NCI-H510A (cell line): Measurements from ENCODE around the gene RNF5.
"Not testable (repeated sequence)": the region's sequence is repeated elsewhere in the genome, so short reads cannot be mapped to it uniquely, and the experiment has no call there.

Source experiments
- DNase-seq: peaks from one replicate; lab custom pipeline; 2025; lab: John Stamatoyannopoulos, UW

The RNF5 gene

GRCh38 chr6:32177788-32178546 is at the start of gene RNF5:
Gene RNF5, plus strand, starts transcription at chr6:32178405. Its CDS starts 107 bp downstream, at chr6:32178512.
- DNase-seq = peak; percentile 99

GRCh38 chr6:32128751-32129296 is 49.4 kb upstream of the RNF5 start:
- DNase-seq = no peak

GRCh38 chr6:32129297-32130088 is 48.7 kb upstream of the RNF5 start:
- DNase-seq = no peak

- DNase-seq = no peak
Measured at GRCh38 chr6:32131439-32131948, 46.7 kb upstream of the RNF5 start.

GRCh38 chr6:32132110-32132509 is 46.1 kb upstream of the RNF5 start:
- DNase-seq = no peak

GRCh38 chr6:32133786-32134185 is 44.4 kb upstream of the RNF5 start:
- DNase-seq = no peak

GRCh38 chr6:32137454-32137853 is 40.8 kb upstream of the RNF5 start:
- no peak for DNase-seq

- no peak for DNase-seq
Measured at GRCh38 chr6:32139590-32139989, 38.6 kb upstream of the RNF5 start.

- no peak for DNase-seq
Measured at GRCh38 chr6:32140420-32141046, 37.7 kb upstream of the RNF5 start.

- DNase-seq = not testable (repeated sequence)
Measured at GRCh38 chr6:32144238-32144637, 34.0 kb upstream of the RNF5 start.

GRCh38 chr6:32146287-32146686 is 31.9 kb upstream of the RNF5 start:
- DNase-seq = no peak

GRCh38 chr6:32146687-32147086 is 31.5 kb upstream of the RNF5 start:
- DNase-seq = no peak

- DNase-seq = no peak
Measured at GRCh38 chr6:32147401-32148132, 30.6 kb upstream of the RNF5 start.

GRCh38 chr6:32148289-32149091 is 29.7 kb upstream of the RNF5 start:
- no peak for DNase-seq

GRCh38 chr6:32149092-32149755 is 29.0 kb upstream of the RNF5 start:
- DNase-seq = no peak

GRCh38 chr6:32149932-32150870 is 28.0 kb upstream of the RNF5 start:
- no peak for DNase-seq

GRCh38 chr6:32151181-32151862 is 26.9 kb upstream of the RNF5 start:
- DNase-seq = no peak
